HepG2 (cell line): Measurements from ENCODE around the gene MRPS7. TPM values are rescaled to one million over a fixed set of nuclear protein-coding genes. Genes with fewer than 3 reads are reported as not detected.

Experiments used
- CENPT ChIP-seq: sonication (generic); formaldehyde crosslinking; IDR thresholded peaks from 2 replicates; pipeline ENCODE4 v1.8.0; 2022; ENCODE audit warnings: low read depth, mild to moderate bottlenecking, moderate library complexity, missing genetic modification reagents
- CREM ChIP-seq, 2 experiments: sonication (generic) in 1 of 2; formaldehyde crosslinking in 1 of 2; IDR thresholded peaks; 2 replicates each; pipeline versions ENCODE4 v1.4.0 to v1.6.1; 2016 to 2020; ENCODE audit warnings: antibody characterized with exemption in 1 of 2, mild to moderate bottlenecking in 1 of 2, missing genetic modification reagents in 1 of 2
- FOXA3 ChIP-seq: IDR thresholded peaks from 2 replicates; pipeline ENCODE4 v1.6.1; 2016; ENCODE audit warnings: missing genetic modification reagents, missing compliant biosample characterization
- GABPB1 ChIP-seq: IDR thresholded peaks from 2 replicates; pipeline ENCODE4 v1.6.1; 2016; ENCODE audit warnings: mild to moderate bottlenecking, missing genetic modification reagents, moderate library complexity, missing compliant biosample characterization
- NCOA5 ChIP-seq: sonication (generic); formaldehyde crosslinking; IDR thresholded peaks from 2 replicates; pipeline ENCODE4 v1.4.0; 2020; ENCODE audit warnings: missing genetic modification reagents
- SUZ12 ChIP-seq: fragments of 150-350 bp; IDR thresholded peaks from 2 replicates; pipeline ENCODE4 v1.6.1; 2014; ENCODE audit warnings: low read depth, low read length
- ZNF232 ChIP-seq: sonication (generic); formaldehyde crosslinking; IDR thresholded peaks from 2 replicates; pipeline ENCODE4 v1.4.0; 2020; ENCODE audit warnings: missing genetic modification reagents, borderline replicate concordance
- ZNF749 ChIP-seq: sonication (generic); formaldehyde crosslinking; IDR thresholded peaks from 2 replicates; pipeline ENCODE4 v1.8.0; 2022; ENCODE audit warnings: mild to moderate bottlenecking, missing genetic modification reagents, moderate library complexity, borderline replicate concordance
- polyA plus RNA-seq, 8 experiments: library from polyadenylated mRNA; depleted of rRNA in 3 of 8; stranded (reverse) in 7 of 8; unstranded in 1 of 8; fragments of >200 nt; fragmentation: Illumina TruSeq in 4 of 8; extraction: Trizol in 4 of 8; gene quantifications; 2 replicates each; pipeline versions ENCODE4 v1.2.1 to v1.2.3, GENCODE V29; 2011 to 2016; ENCODE audit warnings: low read depth in 4 of 8, missing spikeins in 1 of 8, mixed read lengths in 1 of 8; ENCODE audit not compliant: insufficient read depth in 1 of 8
- total RNA-seq, 5 experiments: library from RNA; depleted of rRNA; stranded (reverse); fragments of >200 nt; fragmentation: Illumina TruSeq; extraction: Trizol; gene quantifications; 2 replicates each; pipeline ENCODE4 v1.2.3, GENCODE V29; 2016; ENCODE audit warnings: low read depth in 1 of 5
- TF ChIP-seq, protein P1 (sequence below): sonication (generic); formaldehyde crosslinking; IDR thresholded peaks from 2 replicates; pipeline ENCODE4; 2020; ENCODE audit warnings: missing genetic modification reagents, mild to moderate bottlenecking, borderline replicate concordance
- TF ChIP-seq, protein P2 (sequence below): IDR thresholded peaks from 2 replicates; pipeline ENCODE4 v1.6.1; 2012; ENCODE audit warnings: low read length, improper control_type of control experiment
- TF ChIP-seq, protein P3 (sequence below): sonication (generic); formaldehyde crosslinking; IDR thresholded peaks from 2 replicates; pipeline ENCODE4 v1.4.0; 2020; ENCODE audit warnings: missing genetic modification reagents, borderline replicate concordance
- TF ChIP-seq, protein P4 (sequence below): sonication (generic); formaldehyde crosslinking; IDR thresholded peaks from 2 replicates; pipeline ENCODE4 v1.5.0; 2020; ENCODE audit warnings: mild to moderate bottlenecking, missing genetic modification reagents

The MRPS7 gene
- total and polyA plus RNA-seq, 2 of the 13 experiments (the other 11 are each of a cell fraction or from before 2014, with no cell fraction given), result 97.0 to 162 TPM

DNA sequence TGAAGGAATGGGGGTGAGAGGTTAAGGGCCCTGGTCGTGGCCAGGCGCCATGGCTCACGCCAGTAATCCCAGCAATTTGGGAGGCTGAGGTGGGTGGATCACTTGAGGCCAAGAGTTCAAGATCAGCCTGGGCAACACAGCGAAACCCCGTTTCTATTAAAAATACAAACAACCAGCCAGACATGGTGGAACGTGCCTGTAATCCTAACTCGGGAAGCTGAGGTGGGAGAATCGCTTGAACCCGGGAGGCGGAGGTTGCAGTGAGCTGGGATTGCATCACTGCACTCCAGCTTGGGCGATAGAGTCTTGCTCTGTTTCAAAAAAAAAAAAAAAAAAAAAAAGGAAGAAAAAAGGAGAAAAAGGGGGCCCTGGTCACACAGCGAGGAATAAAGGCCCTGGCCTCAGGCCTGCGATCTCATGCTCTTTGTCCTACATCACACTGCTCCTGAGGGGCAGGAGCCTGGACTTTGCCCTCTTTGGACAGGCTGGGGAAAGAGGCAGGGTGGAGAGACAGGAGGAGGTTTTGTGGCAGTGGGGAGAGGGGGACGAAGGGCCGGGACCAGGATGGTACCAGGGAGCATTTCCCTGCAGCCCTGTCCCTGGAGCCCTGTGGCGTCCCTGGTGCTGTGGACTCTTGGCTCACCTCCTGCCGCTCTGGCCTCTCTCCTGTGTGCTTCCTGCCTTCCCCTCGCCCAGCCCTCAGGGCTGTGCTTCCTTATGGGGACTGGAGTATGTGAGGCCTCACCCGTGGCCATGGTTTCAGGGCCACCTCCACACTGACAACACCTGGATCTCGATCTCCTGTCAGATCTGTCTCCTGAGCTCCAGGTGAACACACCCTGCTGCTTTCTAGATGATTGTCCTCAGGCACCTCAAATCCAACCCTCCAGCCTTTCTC, 47.3 kb downstream of the MRPS7 start (continued):
- TF ChIP-seq, protein P1, sequence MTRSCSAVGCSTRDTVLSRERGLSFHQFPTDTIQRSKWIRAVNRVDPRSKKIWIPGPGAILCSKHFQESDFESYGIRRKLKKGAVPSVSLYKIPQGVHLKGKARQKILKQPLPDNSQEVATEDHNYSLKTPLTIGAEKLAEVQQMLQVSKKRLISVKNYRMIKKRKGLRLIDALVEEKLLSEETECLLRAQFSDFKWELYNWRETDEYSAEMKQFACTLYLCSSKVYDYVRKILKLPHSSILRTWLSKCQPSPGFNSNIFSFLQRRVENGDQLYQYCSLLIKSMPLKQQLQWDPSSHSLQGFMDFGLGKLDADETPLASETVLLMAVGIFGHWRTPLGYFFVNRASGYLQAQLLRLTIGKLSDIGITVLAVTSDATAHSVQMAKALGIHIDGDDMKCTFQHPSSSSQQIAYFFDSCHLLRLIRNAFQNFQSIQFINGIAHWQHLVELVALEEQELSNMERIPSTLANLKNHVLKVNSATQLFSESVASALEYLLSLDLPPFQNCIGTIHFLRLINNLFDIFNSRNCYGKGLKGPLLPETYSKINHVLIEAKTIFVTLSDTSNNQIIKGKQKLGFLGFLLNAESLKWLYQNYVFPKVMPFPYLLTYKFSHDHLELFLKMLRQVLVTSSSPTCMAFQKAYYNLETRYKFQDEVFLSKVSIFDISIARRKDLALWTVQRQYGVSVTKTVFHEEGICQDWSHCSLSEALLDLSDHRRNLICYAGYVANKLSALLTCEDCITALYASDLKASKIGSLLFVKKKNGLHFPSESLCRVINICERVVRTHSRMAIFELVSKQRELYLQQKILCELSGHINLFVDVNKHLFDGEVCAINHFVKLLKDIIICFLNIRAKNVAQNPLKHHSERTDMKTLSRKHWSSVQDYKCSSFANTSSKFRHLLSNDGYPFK (CRISPR knock-in tag), result no peak; the same call in 1 of the 2 replicates
- TF ChIP-seq NCOA5, result no peak
- peak; percentile 73 for TF ChIP-seq FOXA3 (CRISPR knock-in tag)
- TF ChIP-seq, protein P2, sequence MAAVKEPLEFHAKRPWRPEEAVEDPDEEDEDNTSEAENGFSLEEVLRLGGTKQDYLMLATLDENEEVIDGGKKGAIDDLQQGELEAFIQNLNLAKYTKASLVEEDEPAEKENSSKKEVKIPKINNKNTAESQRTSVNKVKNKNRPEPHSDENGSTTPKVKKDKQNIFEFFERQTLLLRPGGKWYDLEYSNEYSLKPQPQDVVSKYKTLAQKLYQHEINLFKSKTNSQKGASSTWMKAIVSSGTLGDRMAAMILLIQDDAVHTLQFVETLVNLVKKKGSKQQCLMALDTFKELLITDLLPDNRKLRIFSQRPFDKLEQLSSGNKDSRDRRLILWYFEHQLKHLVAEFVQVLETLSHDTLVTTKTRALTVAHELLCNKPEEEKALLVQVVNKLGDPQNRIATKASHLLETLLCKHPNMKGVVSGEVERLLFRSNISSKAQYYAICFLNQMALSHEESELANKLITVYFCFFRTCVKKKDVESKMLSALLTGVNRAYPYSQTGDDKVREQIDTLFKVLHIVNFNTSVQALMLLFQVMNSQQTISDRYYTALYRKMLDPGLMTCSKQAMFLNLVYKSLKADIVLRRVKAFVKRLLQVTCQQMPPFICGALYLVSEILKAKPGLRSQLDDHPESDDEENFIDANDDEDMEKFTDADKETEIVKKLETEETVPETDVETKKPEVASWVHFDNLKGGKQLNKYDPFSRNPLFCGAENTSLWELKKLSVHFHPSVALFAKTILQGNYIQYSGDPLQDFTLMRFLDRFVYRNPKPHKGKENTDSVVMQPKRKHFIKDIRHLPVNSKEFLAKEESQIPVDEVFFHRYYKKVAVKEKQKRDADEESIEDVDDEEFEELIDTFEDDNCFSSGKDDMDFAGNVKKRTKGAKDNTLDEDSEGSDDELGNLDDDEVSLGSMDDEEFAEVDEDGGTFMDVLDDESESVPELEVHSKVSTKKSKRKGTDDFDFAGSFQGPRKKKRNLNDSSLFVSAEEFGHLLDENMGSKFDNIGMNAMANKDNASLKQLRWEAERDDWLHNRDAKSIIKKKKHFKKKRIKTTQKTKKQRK, result no peak
- TF ChIP-seq ZNF232, result no peak
- TF ChIP-seq ZNF749 (CRISPR knock-in tag), result peak; percentile 82; the same call in 1 of the 2 replicates
- TF ChIP-seq CENPT (CRISPR knock-in tag), result 0 out of 2 replicates have a peak, but pooled peaks have one; percentile 68
- TF ChIP-seq GABPB1 (CRISPR knock-in tag), result peak; percentile 66
- peak; percentile 69; the same call in 1 of the 2 replicates for TF ChIP-seq CREM (IDR thresholded peaks at IDR 0.05)
- TF ChIP-seq CREM (CRISPR knock-in tag; IDR thresholded peaks at IDR 0.05), result no peak
- TF ChIP-seq, protein P3, sequence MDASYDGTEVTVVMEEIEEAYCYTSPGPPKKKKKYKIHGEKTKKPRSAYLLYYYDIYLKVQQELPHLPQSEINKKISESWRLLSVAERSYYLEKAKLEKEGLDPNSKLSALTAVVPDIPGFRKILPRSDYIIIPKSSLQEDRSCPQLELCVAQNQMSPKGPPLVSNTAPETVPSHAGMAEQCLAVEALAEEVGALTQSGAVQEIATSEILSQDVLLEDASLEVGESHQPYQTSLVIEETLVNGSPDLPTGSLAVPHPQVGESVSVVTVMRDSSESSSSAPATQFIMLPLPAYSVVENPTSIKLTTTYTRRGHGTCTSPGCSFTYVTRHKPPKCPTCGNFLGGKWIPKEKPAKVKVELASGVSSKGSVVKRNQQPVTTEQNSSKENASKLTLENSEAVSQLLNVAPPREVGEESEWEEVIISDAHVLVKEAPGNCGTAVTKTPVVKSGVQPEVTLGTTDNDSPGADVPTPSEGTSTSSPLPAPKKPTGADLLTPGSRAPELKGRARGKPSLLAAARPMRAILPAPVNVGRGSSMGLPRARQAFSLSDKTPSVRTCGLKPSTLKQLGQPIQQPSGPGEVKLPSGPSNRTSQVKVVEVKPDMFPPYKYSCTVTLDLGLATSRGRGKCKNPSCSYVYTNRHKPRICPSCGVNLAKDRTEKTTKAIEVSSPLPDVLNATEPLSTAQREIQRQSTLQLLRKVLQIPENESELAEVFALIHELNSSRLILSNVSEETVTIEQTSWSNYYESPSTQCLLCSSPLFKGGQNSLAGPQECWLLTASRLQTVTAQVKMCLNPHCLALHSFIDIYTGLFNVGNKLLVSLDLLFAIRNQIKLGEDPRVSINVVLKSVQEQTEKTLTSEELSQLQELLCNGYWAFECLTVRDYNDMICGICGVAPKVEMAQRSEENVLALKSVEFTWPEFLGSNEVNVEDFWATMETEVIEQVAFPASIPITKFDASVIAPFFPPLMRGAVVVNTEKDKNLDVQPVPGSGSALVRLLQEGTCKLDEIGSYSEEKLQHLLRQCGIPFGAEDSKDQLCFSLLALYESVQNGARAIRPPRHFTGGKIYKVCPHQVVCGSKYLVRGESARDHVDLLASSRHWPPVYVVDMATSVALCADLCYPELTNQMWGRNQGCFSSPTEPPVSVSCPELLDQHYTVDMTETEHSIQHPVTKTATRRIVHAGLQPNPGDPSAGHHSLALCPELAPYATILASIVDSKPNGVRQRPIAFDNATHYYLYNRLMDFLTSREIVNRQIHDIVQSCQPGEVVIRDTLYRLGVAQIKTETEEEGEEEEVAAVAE (CRISPR knock-in tag), result peak; percentile 88
- TF ChIP-seq SUZ12, result no peak
- TF ChIP-seq, protein P4, sequence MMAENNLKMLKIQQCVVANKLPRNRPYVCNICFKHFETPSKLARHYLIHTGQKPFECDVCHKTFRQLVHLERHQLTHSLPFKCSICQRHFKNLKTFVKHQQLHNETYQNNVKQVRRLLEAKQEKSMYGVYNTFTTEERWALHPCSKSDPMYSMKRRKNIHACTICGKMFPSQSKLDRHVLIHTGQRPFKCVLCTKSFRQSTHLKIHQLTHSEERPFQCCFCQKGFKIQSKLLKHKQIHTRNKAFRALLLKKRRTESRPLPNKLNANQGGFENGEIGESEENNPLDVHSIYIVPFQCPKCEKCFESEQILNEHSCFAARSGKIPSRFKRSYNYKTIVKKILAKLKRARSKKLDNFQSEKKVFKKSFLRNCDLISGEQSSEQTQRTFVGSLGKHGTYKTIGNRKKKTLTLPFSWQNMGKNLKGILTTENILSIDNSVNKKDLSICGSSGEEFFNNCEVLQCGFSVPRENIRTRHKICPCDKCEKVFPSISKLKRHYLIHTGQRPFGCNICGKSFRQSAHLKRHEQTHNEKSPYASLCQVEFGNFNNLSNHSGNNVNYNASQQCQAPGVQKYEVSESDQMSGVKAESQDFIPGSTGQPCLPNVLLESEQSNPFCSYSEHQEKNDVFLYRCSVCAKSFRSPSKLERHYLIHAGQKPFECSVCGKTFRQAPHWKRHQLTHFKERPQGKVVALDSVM, result no peak; the same call in 1 of the 2 replicates
